HPDE6-E6E7 (cell line): ENCODE data around the gene EVX1.

Source experiments
- DNase-seq: peaks from one replicate; pipeline ENCODE4 v3.0.0; 2011; ENCODE audit warnings: missing footprints; ENCODE audit errors: extremely low spot score

EVX1 gene

DNA sequence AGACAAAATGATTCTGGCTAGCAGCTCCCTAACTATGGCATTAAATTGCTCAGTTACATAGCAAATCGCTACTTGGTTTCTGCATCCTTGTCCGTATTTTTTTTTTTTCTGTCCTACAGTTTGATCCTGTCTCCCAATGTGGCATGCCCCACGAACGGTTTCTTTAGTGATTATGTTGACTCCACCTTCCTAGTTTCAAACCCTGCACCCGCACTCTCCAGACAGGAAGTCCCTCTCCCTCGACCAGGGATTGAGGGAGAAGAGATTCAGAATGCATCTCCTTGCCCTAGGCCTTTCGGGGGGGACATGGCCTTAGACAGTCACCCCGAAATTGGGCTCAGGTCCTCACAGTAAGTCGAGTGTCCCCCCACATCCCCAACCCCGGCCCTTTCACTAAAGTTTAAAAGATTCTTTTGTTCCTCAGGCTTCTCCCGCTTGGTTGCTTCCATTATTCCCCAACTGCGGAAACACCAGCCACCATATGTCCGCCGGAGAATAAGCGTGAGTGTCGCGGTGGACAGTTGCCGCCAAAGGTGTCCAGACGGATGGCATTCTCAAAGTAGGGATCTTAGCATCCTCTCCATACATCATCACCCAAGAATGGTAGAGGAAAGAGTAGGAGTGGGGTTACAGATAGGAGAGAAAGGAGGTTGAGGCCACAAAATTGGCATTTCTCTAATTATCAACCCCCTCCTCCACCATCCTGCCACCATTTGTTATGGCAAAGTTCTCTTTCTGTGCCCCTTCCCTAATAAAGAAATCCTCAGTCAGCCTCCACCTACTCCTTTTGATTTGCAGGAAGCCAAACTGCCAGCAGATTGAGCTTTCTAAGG is 7.3 kb downstream of the EVX1 start:
- no peak for DNase-seq

DNA sequence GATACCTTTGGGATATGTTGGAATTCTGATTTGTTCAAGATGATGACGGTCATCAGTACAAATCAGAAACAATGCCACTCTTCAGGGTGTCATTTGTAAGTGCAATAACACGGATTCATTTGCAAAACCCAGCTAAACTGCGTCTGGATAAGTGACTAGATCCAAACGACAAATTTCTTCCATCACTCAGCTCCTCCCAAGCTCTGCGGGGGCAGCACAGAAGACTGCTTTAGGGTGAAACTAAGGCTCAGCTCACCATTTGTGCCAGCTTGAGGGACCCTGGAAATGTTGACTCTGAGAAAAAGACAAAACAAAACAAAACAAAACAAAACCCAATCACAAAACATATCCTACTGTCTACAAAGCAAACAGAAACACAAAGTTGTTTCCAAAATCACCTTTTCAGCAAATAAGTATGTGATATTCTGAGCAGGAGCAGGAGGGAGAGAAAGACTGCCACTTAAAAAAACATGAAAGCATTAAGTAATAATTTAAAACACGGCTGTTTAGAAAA is 8.0 kb downstream of the EVX1 start:
- no peak for DNase-seq

DNA sequence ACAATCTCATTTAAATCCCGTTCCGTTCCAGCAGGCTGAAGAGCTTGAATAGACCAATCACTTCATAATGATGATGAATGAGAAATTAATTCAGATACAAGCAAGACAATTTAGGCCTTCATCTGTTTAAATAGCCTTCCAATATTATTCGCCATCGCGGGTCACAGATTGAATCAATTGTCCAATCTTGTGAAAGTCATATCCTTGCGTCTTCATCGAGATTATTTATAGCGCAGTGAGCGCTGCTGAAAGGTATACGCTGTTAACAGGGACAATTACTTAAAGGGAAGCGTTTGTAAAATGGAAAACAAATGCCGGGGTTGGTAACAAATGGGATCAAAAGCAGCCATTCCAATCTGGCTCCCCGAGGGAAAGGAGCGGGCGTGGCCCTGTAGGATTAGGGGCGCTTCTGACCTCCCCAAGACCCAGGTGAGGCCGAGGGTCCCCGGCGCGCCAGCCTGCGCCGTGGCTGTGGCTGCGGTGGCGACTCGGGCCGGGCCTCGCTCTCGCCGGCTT is 8.6 kb downstream of the EVX1 start:
- no peak for DNase-seq

DNA sequence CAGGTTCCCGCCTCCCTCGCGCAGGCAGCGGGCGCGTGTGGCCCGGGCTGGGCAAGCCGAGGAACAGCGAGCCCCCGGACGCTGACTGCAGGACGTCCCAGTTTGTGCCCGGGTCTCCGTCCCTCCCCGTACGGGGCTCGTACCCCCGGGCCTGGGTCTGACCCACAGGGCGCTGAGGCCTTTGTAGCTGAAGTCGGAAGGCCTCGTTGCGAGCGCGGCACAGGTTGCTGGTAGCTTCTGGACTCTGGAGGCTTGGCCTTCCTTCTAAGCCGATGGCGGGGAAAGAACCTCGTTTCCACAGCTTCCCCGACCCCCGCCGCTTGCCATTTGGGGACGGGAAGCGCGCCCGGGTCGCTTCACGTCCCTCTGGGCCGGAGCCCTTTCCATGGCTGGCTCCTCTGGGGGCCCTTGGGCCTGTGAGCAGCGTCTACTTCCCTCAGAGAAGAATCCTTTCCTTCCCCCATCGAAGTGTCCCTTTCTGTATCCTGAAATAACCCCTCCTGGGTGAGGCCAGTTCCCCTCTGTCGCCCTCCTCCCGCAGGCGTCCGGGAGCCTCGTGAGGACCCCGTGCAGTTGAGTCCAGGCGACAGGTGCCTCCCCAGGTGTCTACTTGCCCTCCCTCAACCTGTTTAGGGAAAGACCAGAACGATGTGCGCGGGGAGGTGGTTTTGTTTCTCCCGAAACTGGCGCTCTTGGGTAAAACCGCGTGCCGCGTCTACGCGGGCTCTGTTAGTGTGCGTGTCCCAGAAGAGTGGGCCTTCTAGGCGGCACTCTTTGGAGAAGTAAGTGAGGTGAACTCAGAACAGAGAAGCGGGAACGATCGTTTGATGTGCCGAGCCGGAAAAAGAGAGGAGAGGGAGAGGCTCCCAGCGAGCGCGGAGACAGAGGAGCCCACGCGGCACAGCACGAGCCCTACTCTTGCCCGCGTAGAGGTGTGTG is 9.3 kb downstream of the EVX1 start:
- no peak for DNase-seq

DNA sequence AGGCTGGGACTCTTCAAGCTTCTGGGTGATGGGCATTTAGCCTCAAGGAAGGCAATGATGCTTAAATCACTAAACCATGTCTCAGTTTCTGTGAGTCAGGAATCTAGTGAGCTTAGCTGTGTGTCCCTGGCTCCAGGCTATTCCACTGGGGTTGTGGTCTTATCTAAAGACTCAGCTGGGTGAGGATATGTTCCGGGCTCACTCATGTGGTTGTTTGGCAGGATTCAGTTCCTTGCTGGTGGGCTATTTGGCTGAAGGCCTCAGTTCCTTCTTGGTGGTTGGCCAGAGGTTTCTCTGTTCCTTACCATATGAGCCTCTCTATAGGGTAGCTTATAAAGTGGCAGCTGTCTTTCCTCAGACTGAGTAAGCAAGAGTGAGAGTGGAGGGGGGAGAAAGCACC is 12.0 kb downstream of the EVX1 start:
- DNase-seq, result no peak

DNA sequence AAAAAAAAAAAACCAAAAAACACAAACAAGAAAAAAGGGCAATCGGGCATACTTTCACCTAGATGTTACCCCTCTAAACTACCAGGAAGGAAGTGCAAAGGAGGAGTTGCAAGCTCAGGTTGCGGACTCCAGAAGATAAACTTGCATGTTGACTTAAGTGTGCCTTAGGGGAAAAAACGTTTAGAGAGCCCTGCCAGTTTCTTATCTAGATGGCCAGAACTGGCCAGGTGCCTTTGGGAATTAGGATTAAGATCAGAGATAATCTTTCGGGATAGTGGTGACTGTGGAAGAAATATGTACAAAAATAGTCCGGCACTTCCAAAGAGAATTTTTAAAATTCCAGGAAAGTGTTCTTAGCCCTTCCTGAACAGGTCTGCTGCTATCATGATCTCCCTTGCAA is 17.6 kb downstream of the EVX1 start:
- no peak for DNase-seq

DNA sequence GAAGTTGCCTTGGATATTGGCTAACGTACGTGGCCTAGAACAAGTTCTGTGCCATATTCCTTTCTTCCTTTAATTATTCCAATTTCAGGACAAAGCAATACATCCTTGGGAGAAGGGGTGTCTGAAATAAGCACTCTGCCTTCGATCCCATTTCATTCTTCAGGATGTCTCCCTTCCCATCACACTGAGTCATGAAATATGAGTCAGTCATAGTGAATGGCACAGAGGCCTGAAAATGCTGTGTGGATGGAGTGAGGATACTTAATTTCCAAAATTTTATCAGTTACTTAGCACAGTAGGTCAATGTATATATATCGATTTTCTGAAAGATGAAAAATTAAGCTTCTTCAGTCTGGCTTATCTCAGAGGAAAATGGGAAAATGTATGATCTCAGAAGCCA is 19.5 kb downstream of the EVX1 start:
- no peak for DNase-seq

DNA sequence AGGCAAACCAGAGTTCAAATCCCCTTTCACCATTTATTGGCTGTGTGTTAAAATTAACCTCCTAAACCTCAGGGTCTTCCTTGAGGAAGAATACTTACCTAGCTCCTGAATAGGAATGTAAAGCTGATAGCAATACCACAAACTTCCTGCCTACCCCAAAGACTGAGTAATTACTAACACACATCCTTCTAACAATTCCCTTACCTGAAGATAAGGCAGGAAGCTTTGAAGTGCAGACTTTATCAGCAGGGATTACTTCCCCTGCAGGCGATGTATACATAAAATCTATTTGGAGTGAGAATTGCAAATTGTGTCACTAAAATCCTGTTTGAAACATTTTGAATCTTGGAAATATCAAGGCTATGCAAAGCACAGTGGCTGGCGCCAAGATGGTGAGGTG is 21.2 kb downstream of the EVX1 start:
- DNase-seq, result no peak

DNA sequence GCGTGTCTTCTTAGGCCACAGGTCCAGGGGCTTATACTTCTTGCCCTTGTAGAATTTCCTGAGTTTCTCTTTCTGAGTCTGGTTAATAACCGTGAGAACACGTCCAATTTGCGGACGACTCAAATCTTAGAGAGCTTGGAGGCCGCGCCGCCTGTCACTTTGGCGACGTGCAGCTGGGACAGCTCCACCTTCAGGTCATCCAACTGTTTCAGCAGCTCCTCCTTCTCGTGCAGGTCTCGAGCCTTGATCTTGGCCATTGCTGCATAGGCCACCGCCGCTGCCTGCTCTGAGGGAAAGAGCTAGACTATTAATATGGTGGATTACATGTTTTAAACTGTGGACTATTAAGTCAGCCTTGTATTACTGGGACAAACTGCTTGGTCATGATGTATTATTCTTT is 26.9 kb downstream of the EVX1 start:
- DNase-seq, result no peak

DNA sequence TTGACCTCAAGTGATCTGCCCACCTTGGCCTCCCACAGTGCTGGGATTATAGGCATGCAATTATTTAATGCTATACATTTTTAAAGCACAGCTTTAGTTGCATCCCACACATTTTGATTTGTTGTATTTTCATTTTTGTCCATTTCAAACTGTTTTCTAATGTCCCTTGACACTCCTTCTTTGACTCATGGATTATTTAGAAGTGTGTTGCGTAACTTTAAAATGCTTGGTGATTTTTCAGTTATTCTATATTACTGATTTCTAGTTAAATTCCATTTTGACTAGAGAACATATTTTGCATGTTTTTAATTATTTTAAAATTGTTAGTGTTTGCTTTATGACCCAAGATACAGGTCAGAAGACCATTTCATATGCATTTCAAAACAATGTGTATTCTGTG is 28.8 kb downstream of the EVX1 start:
- DNase-seq, result no peak

DNA sequence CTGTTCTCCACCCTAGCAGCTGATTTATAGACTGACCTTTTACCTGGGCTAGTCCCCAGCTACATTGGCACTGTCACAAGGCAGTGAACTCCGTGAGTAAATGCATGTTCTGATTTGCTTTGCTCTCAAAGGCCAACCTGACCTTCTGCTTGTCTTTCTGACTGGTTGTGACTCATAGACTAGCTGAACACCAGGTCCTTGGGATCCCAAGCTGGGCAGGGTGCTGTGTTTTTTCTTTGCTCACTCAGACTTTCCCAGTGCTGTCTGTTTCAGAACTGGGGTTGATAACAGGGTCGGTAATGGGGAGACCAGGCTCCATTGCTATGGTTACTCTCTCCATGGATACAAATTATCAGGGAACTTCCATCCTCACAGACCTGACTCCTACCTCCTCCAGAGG is 35.0 kb downstream of the EVX1 start:
- peak; percentile 88 for DNase-seq

DNA sequence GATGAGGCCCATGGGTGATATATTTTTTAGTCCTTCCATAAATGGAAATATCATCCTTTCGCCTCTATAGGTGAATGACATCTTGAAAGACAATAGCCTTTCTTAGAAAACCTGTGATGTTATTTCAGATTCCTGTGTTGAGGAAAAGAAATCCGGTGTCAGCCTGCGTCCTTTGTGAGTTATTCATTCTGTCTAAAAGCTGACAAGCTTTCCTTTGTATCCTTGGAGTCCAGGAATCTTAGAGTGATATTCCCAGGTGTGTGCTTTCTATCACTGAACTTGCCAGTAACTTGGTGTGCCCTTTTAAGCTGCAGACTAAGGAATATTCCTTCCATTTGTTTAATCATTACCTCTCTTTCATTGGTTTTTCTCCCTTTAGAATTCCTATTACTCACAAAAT is 41.0 kb downstream of the EVX1 start:
- DNase-seq, result no peak

DNA sequence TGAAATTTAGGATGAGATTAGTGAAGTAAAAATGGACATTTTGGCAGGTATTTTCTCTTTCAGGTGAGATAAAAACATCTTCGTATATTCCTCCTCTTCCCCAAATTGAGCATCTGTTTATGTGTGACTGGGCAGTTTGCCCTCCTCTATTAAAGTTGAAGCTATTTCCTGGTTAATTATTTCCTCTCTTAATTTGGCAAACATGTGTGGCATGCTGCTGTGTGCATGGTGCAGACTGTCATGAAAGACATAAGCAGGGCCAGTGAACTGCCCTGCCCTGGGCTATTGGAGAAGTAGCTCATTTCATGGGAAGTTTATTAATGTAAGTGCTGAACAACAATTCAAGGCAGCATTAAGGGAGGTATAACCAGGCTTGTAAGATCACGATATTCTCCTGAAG is 52.6 kb downstream of the EVX1 start:
- no peak for DNase-seq

DNA sequence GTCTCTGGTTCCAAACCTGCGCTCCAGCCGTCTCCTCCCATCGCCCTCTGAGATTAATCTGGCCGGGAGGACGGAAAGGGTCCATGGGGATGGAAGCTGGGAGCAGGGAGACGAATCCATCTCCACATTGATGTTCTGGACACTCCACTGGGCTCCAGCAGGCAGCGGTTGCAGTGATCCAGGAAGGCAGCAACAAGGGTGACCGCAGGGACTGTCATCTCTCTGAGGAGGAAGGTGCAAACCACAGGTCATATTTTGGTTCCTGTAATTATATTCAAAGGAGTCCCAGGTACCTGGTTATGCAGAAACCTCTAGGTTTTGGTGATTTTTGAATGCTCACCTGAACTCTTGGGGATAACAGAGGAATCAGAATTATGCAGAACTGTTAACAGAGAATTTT is 54.8 kb downstream of the EVX1 start:
- no peak for DNase-seq
